Endothelial cell of umbilical vein (primary cell): Measurements from ENCODE around the gene ZNF75A. TPM values are rescaled to one million over a fixed set of nuclear protein-coding genes. Genes with fewer than 3 reads are reported as not detected.

Experiments
- BruUV-seq: library from RNA; stranded (reverse); fragments of 400-500 nt; replicated peaks from 2 replicates; lab custom pipeline; 2021; lab: Mats Ljungman, UMichigan
- CTCF ChIA-PET: fragments of 300-600, 350-600 bp; sonication (Branson Sonifier 250); formaldehyde crosslinking; loops from one replicate; lab custom pipeline; 2021; ENCODE audit warnings: antibody characterized with exemption, inconsistent platforms; lab: Charles Lee
- POLR2A ChIA-PET: fragments of 300-600, 350-600 bp; sonication (Branson Sonifier 250); formaldehyde crosslinking; loops from one replicate; lab custom pipeline; 2021; ENCODE audit warnings: antibody characterized with exemption, inconsistent platforms; lab: Charles Lee
- DNase-seq: peaks from one replicate; pipeline ENCODE4 v3.0.0-alpha.2; 2011; ENCODE audit warnings: low read depth, low spot score
- FAIRE-seq: peaks from 2 replicates; lab custom pipeline; 2011; peaks lifted over from hg19 to GRCh38; lab: Jason Lieb, UNC
- H2AFZ ChIP-seq: 2 replicates; pipeline ENCODE4 v1.6.0; 2012; ENCODE audit warnings: low read depth, low read length, control low read depth, inconsistent platforms
- H3K27ac ChIP-seq: 2 replicates; pipeline ENCODE4 v1.5.1; 2011; ENCODE audit warnings: low read depth, mild to moderate bottlenecking, control low read depth, low read length, moderate library complexity; ENCODE audit not compliant: insufficient read depth
- H3K27me3 ChIP-seq, 2 experiments: 2 replicates each; pipeline versions ENCODE4 v1.6.0 to v1.6.1; 2011; ENCODE audit warnings: low read length in 2 of 2, mixed read lengths in 1 of 2; ENCODE audit not compliant: control insufficient read depth in 2 of 2, insufficient read depth in 2 of 2
- H3K36me3 ChIP-seq, 2 experiments: 2 replicates in 1 of 2; 3 replicates in 1 of 2; pipeline ENCODE4 v1.5.1; 2011; ENCODE audit warnings: low read length in 2 of 2, mild to moderate bottlenecking in 1 of 2, moderate library complexity in 1 of 2; ENCODE audit not compliant: control insufficient read depth in 2 of 2, insufficient read depth in 2 of 2; ENCODE audit errors: extremely low read depth in 1 of 2
- H3K4me1 ChIP-seq: 3 replicates; pipeline ENCODE4 v1.5.1; 2011; ENCODE audit warnings: mild to moderate bottlenecking, low read length; ENCODE audit not compliant: control insufficient read depth, insufficient read depth; ENCODE audit errors: extremely low read depth
- H3K4me2 ChIP-seq: 2 replicates; pipeline ENCODE4 v1.6.1; 2011; ENCODE audit warnings: low read length, control low read depth, mixed read lengths; ENCODE audit not compliant: insufficient read depth
- H3K4me3 ChIP-seq, 3 experiments: fragments of 200-600 bp in 1 of 3; sonication (generic), shearing (Covaris generic) in 1 of 3; replicated peaks in 1 of 3; 2 replicates each; pipeline ENCODE4 v1.5.1; 2011 to 2016; ENCODE audit warnings: control low read depth in 3 of 3, low read length in 3 of 3, mild to moderate bottlenecking in 2 of 3, inconsistent platforms in 1 of 3, low read depth in 1 of 3, moderate library complexity in 1 of 3; ENCODE audit not compliant: insufficient read depth in 1 of 3
- H3K79me2 ChIP-seq: 2 replicates; pipeline ENCODE4 v1.6.0; 2012; ENCODE audit warnings: low read length, inconsistent platforms; ENCODE audit not compliant: control insufficient read depth, insufficient read depth
- H3K9ac ChIP-seq: replicated peaks from 2 replicates; pipeline ENCODE3; 2011; ENCODE audit warnings: low read length, control low read depth; ENCODE audit not compliant: insufficient read depth; ENCODE audit errors: extremely low read depth
- H3K9me1 ChIP-seq: replicated peaks from 3 replicates; pipeline ENCODE4 v1.6.0; 2011; ENCODE audit warnings: mild to moderate bottlenecking, low read length; ENCODE audit not compliant: control insufficient read depth, insufficient read depth; ENCODE audit errors: extremely low read depth
- H3K9me3 ChIP-seq: replicated peaks from 2 replicates; pipeline ENCODE4 v1.5.1; 2012; ENCODE audit warnings: low read length, inconsistent platforms; ENCODE audit not compliant: control insufficient read depth, insufficient read depth
- H4K20me1 ChIP-seq: replicated peaks from 2 replicates; pipeline ENCODE3; 2011; ENCODE audit warnings: mild to moderate bottlenecking, low read length; ENCODE audit not compliant: control insufficient read depth, insufficient read depth; ENCODE audit errors: extremely low read depth
- EZH2 ChIP-seq: IDR thresholded peaks from 2 replicates; pipeline ENCODE4 v1.6.1; 2012; ENCODE audit warnings: borderline replicate concordance, low read depth, mild to moderate bottlenecking, moderate library complexity, low read length, inconsistent platforms; ENCODE audit not compliant: severe bottlenecking
- FOS ChIP-seq: IDR thresholded peaks from 2 replicates; pipeline ENCODE4 v1.6.1; 2011; ENCODE audit warnings: mild to moderate bottlenecking, low read length, moderate library complexity, borderline replicate concordance; ENCODE audit not compliant: insufficient read depth
- GATA2 ChIP-seq: IDR thresholded peaks from 2 replicates; pipeline ENCODE4 v1.7.0; 2011; ENCODE audit warnings: low read depth, mild to moderate bottlenecking, moderate library complexity, mixed read lengths, low read length; ENCODE audit not compliant: insufficient read length, insufficient read depth
- JUN ChIP-seq: IDR thresholded peaks from 2 replicates; pipeline ENCODE4 v1.6.1; 2011; ENCODE audit warnings: borderline replicate concordance, low read depth; ENCODE audit not compliant: insufficient read length, insufficient read depth
- MYC ChIP-seq: IDR thresholded peaks from one replicate; pipeline ENCODE4 v1.6.1; 2011; ENCODE audit warnings: mild to moderate bottlenecking, low read depth, low read length
- POLR2A ChIP-seq: IDR thresholded peaks from 2 replicates; pipeline ENCODE4 v1.6.1; 2012; ENCODE audit warnings: low read depth, mild to moderate bottlenecking, control low read depth, low read length
- POLR2AphosphoS5 ChIP-seq: IDR thresholded peaks from 2 replicates; pipeline ENCODE4 v1.6.1; 2012; ENCODE audit warnings: low read depth, mild to moderate bottlenecking, control low read depth, low read length, moderate library complexity; ENCODE audit not compliant: insufficient read depth
- dilution Hi-C: fragments of 300-500 bp; cut with MboI; formaldehyde crosslinking; loops from one replicate; pipeline ENCODE4 v1.15.0; 2019; ENCODE audit warnings: low sequenced_read_pairs; ENCODE audit not compliant: extremely low pct_ligation_motif_present
- intact Hi-C: fragments of 100-400 bp; cut with micrococcal nuclease; formaldehyde crosslinking; loops from one replicate; pipeline ENCODE4 v1.10.0; 2022
- polyA plus RNA-seq, 4 experiments: library from polyadenylated mRNA; depleted of rRNA in 3 of 4; stranded (reverse) in 3 of 4; unstranded in 1 of 4; fragments of >200 nt; gene quantifications; 2 replicates each; pipeline versions ENCODE4 v1.2.1 to v1.2.3, GENCODE V29; 2011 to 2012; ENCODE audit warnings: missing spikeins in 1 of 4
- total RNA-seq: library from RNA; stranded (reverse); gene quantifications from 2 replicates; pipeline ENCODE4 v1.2.3, GENCODE V29; 2021
- TF ChIP-seq, protein P1 (sequence below), 2 donors: IDR thresholded peaks; 1 replicate in 1 of 2; 2 replicates in 1 of 2; pipeline ENCODE4 v1.5.1; 2011; ENCODE audit warnings: low read length in 2 of 2, mild to moderate bottlenecking in 2 of 2, moderate library complexity in 2 of 2, control low read depth in 1 of 2, inconsistent platforms in 1 of 2, low read depth in 1 of 2; ENCODE audit not compliant: insufficient read depth in 1 of 2; ENCODE audit errors: extremely low read depth in 1 of 2
- TF ChIP-seq, protein P2 (sequence below): IDR thresholded peaks from 2 replicates; pipeline ENCODE4 v1.6.1; 2011; ENCODE audit not compliant: insufficient read depth, insufficient read length

Gene ZNF75A
- total and polyA plus RNA-seq, 2 donors (not counting 3 experiments of a cell fraction or from before 2014, with no cell fraction given), result 8.3 to 28.4 TPM

DNA sequence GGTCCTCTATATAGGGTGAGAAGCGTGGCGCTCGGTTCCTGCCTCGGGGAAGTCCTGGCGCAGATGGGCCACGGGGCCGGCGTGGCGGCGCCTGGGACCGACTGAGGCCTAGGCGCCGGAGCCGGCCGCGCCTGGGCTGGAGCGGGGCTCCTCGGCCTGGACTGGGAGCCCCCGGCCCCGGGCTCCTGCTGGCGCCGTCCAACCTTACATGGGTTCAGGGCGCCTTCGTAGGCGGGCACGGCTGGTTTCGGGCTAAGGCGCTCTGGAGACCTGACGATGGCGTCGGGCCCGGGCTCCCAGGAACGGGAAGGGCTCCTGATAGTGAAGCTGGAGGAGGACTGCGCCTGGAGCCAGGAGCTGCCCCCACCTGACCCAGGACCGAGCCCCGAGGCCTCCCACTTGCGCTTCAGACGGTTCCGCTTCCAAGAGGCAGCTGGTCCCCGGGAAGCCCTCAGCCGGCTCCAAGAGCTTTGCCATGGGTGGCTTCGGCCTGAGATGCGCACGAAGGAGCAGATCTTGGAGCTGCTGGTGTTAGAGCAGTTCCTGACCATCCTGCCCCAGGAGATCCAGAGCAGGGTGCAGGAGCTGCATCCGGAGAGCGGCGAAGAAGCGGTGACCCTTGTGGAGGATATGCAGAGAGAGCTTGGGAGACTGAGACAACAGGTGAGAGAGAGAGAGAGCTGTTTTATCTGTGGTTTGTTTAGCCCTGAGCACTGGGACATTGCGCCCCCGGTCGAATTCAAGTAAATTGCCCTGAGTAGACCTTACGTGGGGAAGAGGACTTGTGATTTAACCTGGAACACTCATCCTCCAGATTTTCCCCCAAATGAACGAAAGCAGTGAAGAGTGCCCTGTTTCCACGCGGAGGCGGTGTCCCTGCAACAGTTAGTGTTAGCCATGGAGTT lies 21.5 kb upstream of the ZNF75A start:
- peak overlapping the region; percentile 93 for H3K4me2 ChIP-seq
- peaks cover under 1% of the 10 kb centered on the region for H3K9me3 ChIP-seq
- peak overlapping the region; percentile 55 for H2AFZ ChIP-seq
- H3K9me1 ChIP-seq, result no peaks in the 10 kb centered on the region
- FAIRE-seq (no peak), DNase-seq (peak; percentile 19)
- H4K20me1 ChIP-seq, result no peaks in the 10 kb centered on the region
- H3K79me2 ChIP-seq, result peaks cover 38% of the 10 kb centered on the region
- peak overlapping the region; percentile 74 to 79 (median 77) for H3K4me3 ChIP-seq
- no peaks in the 10 kb centered on the region for H3K27me3 ChIP-seq
- POLR2A ChIA-PET, result interaction anchor here (1.3 to 1.6 kb wide), 4 partner anchors 21 to 217 kb away, joined by 3 to 7 read pairs (median 4); partner anchors contain the start of genes CLUAP1, ZNF174 and ZSCAN32
- H3K9ac ChIP-seq, result peak overlapping the region; percentile 86
- H3K4me1 ChIP-seq, result peaks cover 13% of the 10 kb centered on the region
- peak overlapping the region; percentile 92 for H3K27ac ChIP-seq
- BruUV-seq, result TSS peak; percentile 38
- intact Hi-C loops, result loop anchor here (1.0 to 2.0 kb wide), 5 partner anchors 19 to 175 kb away; partner anchors contain the start of genes OR1F1, TIGD7, ZNF174 and ZNF75A
- H3K36me3 ChIP-seq, result peaks cover 0 to 9% of the 10 kb centered on the region in 2 experiments
- TF ChIP-seq, protein P1, sequence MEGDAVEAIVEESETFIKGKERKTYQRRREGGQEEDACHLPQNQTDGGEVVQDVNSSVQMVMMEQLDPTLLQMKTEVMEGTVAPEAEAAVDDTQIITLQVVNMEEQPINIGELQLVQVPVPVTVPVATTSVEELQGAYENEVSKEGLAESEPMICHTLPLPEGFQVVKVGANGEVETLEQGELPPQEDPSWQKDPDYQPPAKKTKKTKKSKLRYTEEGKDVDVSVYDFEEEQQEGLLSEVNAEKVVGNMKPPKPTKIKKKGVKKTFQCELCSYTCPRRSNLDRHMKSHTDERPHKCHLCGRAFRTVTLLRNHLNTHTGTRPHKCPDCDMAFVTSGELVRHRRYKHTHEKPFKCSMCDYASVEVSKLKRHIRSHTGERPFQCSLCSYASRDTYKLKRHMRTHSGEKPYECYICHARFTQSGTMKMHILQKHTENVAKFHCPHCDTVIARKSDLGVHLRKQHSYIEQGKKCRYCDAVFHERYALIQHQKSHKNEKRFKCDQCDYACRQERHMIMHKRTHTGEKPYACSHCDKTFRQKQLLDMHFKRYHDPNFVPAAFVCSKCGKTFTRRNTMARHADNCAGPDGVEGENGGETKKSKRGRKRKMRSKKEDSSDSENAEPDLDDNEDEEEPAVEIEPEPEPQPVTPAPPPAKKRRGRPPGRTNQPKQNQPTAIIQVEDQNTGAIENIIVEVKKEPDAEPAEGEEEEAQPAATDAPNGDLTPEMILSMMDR (IDR thresholded peaks at IDR 0.05; ENCODE audit: extremely low read depth in 1 of 2, insufficient read depth in 1 of 2, low read depth in 1 of 2, low read length in 2 of 2), result no peak
- no peak for TF ChIP-seq POLR2A
- no peak for TF ChIP-seq EZH2
- TF ChIP-seq JUN, result no peak
- TF ChIP-seq MYC, result no peak
- TF ChIP-seq, protein P2, sequence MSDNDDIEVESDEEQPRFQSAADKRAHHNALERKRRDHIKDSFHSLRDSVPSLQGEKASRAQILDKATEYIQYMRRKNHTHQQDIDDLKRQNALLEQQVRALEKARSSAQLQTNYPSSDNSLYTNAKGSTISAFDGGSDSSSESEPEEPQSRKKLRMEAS, result no peak
- no peak for TF ChIP-seq FOS
- TF ChIP-seq GATA2, result no peak
- TF ChIP-seq POLR2AphosphoS5, result no peak
- CTCF ChIA-PET, result interaction anchor here (0.9 to 3.2 kb wide), 6 partner anchors 8 to 173 kb away, joined by 3 to 21 read pairs (median 3); no protein-coding TSS in a partner anchor
- dilution Hi-C loops, result no loop called here
